CD14-positive monocyte (primary cell): ENCODE data around the gene KCNQ1. TPM values are rescaled to one million over a fixed set of nuclear protein-coding genes. Genes with fewer than 3 reads are reported as not detected.

Experiments used
- DNase-seq, 3 donors: peaks; one replicate each; pipeline ENCODE4 v3.0.0-alpha.2; 2011 to 2022
- H2AFZ ChIP-seq: 2 replicates; pipeline ENCODE4 v1.6.0; 2012; ENCODE audit warnings: mild to moderate bottlenecking, low read depth, low read length, inconsistent platforms; ENCODE audit not compliant: insufficient read depth, poor library complexity, severe bottlenecking
- H3K27ac ChIP-seq, 2 donors: 1 replicate in 1 of 2; 2 replicates in 1 of 2; pipeline ENCODE4 v1.5.1; 2012 to 2013; ENCODE audit warnings: low read length in 2 of 2, control low read depth in 1 of 2, inconsistent platforms in 1 of 2, low read depth in 1 of 2, mild to moderate bottlenecking in 1 of 2
- H3K27me3 ChIP-seq, 2 donors: one replicate each; pipeline versions ENCODE4 v1.6.0 to v1.6.1; 2011 to 2013; ENCODE audit warnings: low read length in 2 of 2; ENCODE audit not compliant: control insufficient read depth in 2 of 2, insufficient read depth in 2 of 2
- H3K36me3 ChIP-seq, 2 donors: replicated peaks in 1 of 2; 1 replicate in 1 of 2; 2 replicates in 1 of 2; pipeline versions ENCODE4 v1.5.1 to v1.6.1; 2012 to 2013; ENCODE audit warnings: low read length in 2 of 2, control low read depth in 1 of 2, inconsistent platforms in 1 of 2, mild to moderate bottlenecking in 1 of 2; ENCODE audit not compliant: insufficient read depth in 2 of 2, control insufficient read depth in 1 of 2
- H3K4me1 ChIP-seq, 2 donors: 1 replicate in 1 of 2; 2 replicates in 1 of 2; pipeline versions ENCODE4 v1.5.1 to v1.6.1; 2012 to 2013; ENCODE audit warnings: low read length in 2 of 2, control low read depth in 1 of 2, inconsistent platforms in 1 of 2, mild to moderate bottlenecking in 1 of 2, moderate library complexity in 1 of 2; ENCODE audit not compliant: insufficient read depth in 2 of 2, control insufficient read depth in 1 of 2
- H3K4me2 ChIP-seq: replicated peaks from 2 replicates; pipeline ENCODE3; 2012; ENCODE audit warnings: low read length, moderate library complexity, mild to moderate bottlenecking; ENCODE audit not compliant: poor library complexity, severe bottlenecking; ENCODE audit errors: extremely low read depth
- H3K4me3 ChIP-seq, 3 experiments: fragments of 200-600 bp in 1 of 3; sonication (generic) in 1 of 3; replicated peaks in 1 of 3; 1 replicate in 2 of 3; 2 replicates in 1 of 3; pipeline ENCODE4 v1.5.1; 2011 to 2013; ENCODE audit warnings: low read length in 3 of 3, mild to moderate bottlenecking in 3 of 3, control low read depth in 2 of 3, low read depth in 2 of 3, inconsistent platforms in 1 of 3, moderate library complexity in 1 of 3
- H3K79me2 ChIP-seq: 2 replicates; pipeline ENCODE4 v1.6.0; 2012; ENCODE audit warnings: mild to moderate bottlenecking, control low read depth, inconsistent platforms, low read length, moderate library complexity; ENCODE audit not compliant: insufficient read depth
- H3K9ac ChIP-seq: 2 replicates; pipeline ENCODE4 v1.6.0; 2017; ENCODE audit warnings: low read length, mild to moderate bottlenecking; ENCODE audit not compliant: insufficient read depth, poor library complexity, severe bottlenecking
- H3K9me3 ChIP-seq, 2 donors: replicated peaks in 1 of 2; 1 replicate in 1 of 2; 2 replicates in 1 of 2; pipeline versions ENCODE4 v1.5.1 to v1.6.1; 2012 to 2013; ENCODE audit warnings: low read length in 2 of 2, control low read depth in 1 of 2; ENCODE audit not compliant: control insufficient read depth in 1 of 2, insufficient read depth in 1 of 2
- H4K20me1 ChIP-seq: 2 replicates; pipeline ENCODE4 v1.6.0; 2012; ENCODE audit warnings: mild to moderate bottlenecking, low read length, control low read depth, moderate library complexity; ENCODE audit not compliant: insufficient read depth
- H3K27ac Mint-ChIP-seq, 7 donors: one replicate each; pipeline ENCODE4 v1.8.0; 2020; ENCODE audit warnings: mild to moderate bottlenecking in 7 of 7, mixed read lengths in 7 of 7, moderate library complexity in 6 of 7, inconsistent platforms in 2 of 7
- H3K27me3 Mint-ChIP-seq, 3 donors: one replicate each; pipeline ENCODE4 v1.8.0; 2021 to 2022; ENCODE audit warnings: low read depth in 3 of 3, mild to moderate bottlenecking in 3 of 3, mixed read lengths in 3 of 3, moderate library complexity in 3 of 3, inconsistent platforms in 1 of 3
- H3K36me3 Mint-ChIP-seq, 2 donors: one replicate each; pipeline ENCODE4 v1.8.0; 2020; ENCODE audit warnings: mixed read lengths in 2 of 2, inconsistent platforms in 1 of 2, mild to moderate bottlenecking in 1 of 2
- H3K4me1 Mint-ChIP-seq: one replicate; pipeline ENCODE4 v1.8.0; 2020; ENCODE audit warnings: mild to moderate bottlenecking, mixed read lengths
- H3K4me3 Mint-ChIP-seq, 2 donors: one replicate each; pipeline ENCODE4 v1.8.0; 2020; ENCODE audit warnings: mild to moderate bottlenecking in 2 of 2, mixed read lengths in 2 of 2, moderate library complexity in 1 of 2
- H3K9me3 Mint-ChIP-seq, 7 donors: one replicate each; pipeline ENCODE4 v1.8.0; 2020 to 2022; ENCODE audit warnings: mixed read lengths in 7 of 7, mild to moderate bottlenecking in 6 of 7, moderate library complexity in 6 of 7, inconsistent platforms in 2 of 7
- CTCF ChIP-seq: fragments of 200-600 bp; IDR thresholded peaks from one replicate; pipeline ENCODE4 v1.8.0; 2022; ENCODE audit warnings: antibody characterized with exemption, mild to moderate bottlenecking
- WGBS: methylation state at CpG from one replicate; pipeline ENCODE4 v1.1.5; 2013; ENCODE audit warnings: missing lambda C conversion rate; ENCODE audit not compliant: insufficient coverage; 5-methylcytosine and 5-hydroxymethylcytosine counted together
- intact Hi-C, 2 donors: fragments of 100-400 bp; cut with micrococcal nuclease; formaldehyde crosslinking; loops; one replicate each; pipeline versions ENCODE4 v1.15.0 to v1.15.1; 2023
- polyA plus RNA-seq, 3 donors: library from polyadenylated mRNA; depleted of rRNA in 1 of 3; unstranded in 2 of 3; stranded (reverse) in 1 of 3; fragments of 300-500 nt in 2 of 3; fragments of >200 nt in 1 of 3; fragmentation: Illumina TruSeq in 2 of 3; gene quantifications; 1 replicate in 2 of 3; 2 replicates in 1 of 3; pipeline ENCODE4 v1.2.3, GENCODE V29; 2012 to 2021

The KCNQ1 gene
- polyA plus RNA-seq, 3 donors = 14.9 to 31.8 (median 21.6) TPM

DNA sequence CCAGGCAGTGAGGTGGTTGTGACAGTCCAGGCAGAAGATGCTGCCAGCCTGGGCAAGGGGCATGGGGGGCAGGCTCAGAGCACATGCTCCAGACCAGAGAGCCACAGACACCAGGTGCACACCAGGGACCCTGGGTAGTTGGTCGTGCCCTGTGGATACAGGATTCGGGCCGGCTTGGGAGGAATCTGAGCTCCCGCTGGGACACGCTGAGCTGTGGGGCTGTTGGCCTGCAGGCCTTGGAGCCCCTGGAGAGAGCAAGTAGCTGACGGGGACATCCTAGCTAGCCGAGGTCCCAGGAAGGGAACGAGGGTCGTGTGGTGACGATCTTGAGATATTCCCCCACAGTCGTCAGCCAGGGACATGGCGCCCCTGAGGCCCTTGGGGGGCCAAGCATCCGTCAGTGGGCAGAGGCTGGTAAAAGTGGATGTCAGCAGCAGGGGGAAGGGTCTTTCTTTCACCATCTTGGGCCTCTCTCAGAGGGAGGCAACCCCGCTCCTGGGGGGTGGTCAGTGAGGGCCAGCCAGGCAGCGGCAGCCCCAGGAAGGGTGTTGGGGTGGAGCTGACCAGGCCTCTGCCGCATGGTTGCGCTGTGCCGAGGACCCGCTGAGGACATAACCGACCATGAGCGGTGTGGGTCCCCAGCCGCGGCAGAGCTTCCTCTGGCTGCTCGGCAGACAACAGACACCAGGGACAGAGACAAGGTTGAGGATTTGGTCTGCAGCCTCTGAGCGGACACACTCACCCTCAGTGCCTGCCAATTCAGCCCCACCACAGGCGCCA lies 396.8 kb downstream of the KCNQ1 start:
- DNase-seq = no peak
- Mint-ChIP-seq H3K4me3 (no peak overlapping the region), H3K9me3 (peaks cover 0 to 2% (median 0%) of the 10 kb centered on the region in 7 donors), H3K27me3 (peaks cover 0 to 13% (median 8%) of the 10 kb centered on the region in 3 donors), H3K36me3 (peaks cover 0 to 2% of the 10 kb centered on the region in 2 donors), H3K4me1 (peaks cover 12% of the 10 kb centered on the region), H3K27ac (no peak overlapping the region)
- Histone ChIP-seq H3K79me2 (no peaks in the 10 kb centered on the region), H3K9ac (no peak overlapping the region), H4K20me1 (peaks cover 52% of the 10 kb centered on the region), H3K27ac (no peak overlapping the region), H3K4me1 (peaks cover 12 to 17% of the 10 kb centered on the region in 2 donors), H3K27me3 (no peaks in the 10 kb centered on the region), H2AFZ (no peak overlapping the region), H3K4me3 (no peak overlapping the region), H3K9me3 (no peaks in the 10 kb centered on the region), H3K36me3 (no peaks in the 10 kb centered on the region), H3K4me2 (no peak overlapping the region)
- intact Hi-C loops = no loop called here
- TF ChIP-seq CTCF = no peak
- WGBS = 95% methylated on average over 23 of the region's 26 CpGs

DNA sequence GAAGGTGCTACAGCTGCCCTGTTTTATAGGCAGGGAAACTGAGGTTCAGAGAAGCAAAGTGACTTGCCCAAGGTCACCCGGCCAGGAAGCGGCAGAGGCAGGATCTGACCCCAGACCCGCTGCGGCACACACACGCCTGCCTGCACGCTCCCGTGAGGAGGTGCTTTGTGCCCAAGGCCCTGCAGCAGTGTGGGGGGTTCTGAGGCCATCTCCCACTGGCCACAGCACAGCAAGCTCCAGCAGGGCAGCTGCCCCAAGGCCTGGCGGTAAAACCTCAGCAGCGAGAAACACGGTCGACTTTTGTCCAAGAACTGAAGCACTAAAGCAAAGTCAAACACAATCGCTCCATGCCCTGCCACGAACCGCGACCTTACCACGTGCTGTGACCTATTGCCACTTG lies 398.1 kb downstream of the KCNQ1 start:
- DNase-seq = no peak
- Mint-ChIP-seq H3K27ac (no peak overlapping the region), H3K36me3 (peaks cover 5 to 6% of the 10 kb centered on the region in 2 donors), H3K27me3 (peaks cover 0 to 10% (median 3%) of the 10 kb centered on the region in 3 donors), H3K4me1 (peaks cover 4% of the 10 kb centered on the region), H3K4me3 (no peak overlapping the region), H3K9me3 (peaks cover 0 to 2% (median 0%) of the 10 kb centered on the region in 7 donors)
- intact Hi-C loops = no loop called here
- WGBS = 97% methylated on average over 16 of the region's 16 CpGs
- no peak overlapping the region for H3K4me3 ChIP-seq
- H3K36me3 ChIP-seq = peaks cover 6% of the 10 kb centered on the region in 2 donors
- no peaks in the 10 kb centered on the region for H3K27me3 ChIP-seq
- H3K4me1 ChIP-seq = peaks cover 3 to 4% of the 10 kb centered on the region in 2 donors
- peaks cover 44% of the 10 kb centered on the region for H4K20me1 ChIP-seq
- no peaks in the 10 kb centered on the region for H3K79me2 ChIP-seq
- TF ChIP-seq CTCF = no peak
- H2AFZ ChIP-seq = no peak overlapping the region
- H3K9ac ChIP-seq = no peak overlapping the region
- no peak overlapping the region for H3K27ac ChIP-seq
- H3K4me2 ChIP-seq = no peak overlapping the region
- H3K9me3 ChIP-seq = no peaks in the 10 kb centered on the region
